ENCODE data around the gene TNRC6B.

The TNRC6B gene

DNA sequence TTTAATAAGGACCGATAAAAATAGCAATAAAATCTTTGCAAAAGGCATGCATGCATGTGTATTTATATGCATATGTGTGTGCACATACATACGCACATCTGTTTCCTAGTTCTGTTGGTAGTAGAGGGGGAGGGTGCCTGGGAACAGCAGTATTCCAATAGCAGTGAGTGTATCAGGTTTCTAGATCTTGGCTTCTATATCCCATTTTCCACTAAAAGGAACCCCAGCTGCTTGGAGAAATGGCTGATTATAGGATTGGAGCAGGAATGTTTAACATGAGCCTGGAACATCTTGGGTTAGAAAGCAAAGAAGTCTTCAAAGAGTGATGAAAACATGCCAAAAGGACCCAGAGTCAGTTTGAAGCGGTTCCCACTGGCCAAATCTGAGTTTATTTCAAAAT is 21.0 kb downstream of the TNRC6B start:
- no peaks in the 10 kb centered on the region for H3K9me3 ChIP-seq (ENCODE audit: control insufficient read depth, insufficient read depth, low read length)
- H3K4me1 ChIP-seq (ENCODE audit: control insufficient read depth, insufficient read depth, low read length) = peaks cover 10% of the 10 kb centered on the region
- no peak for DNase-seq (ENCODE audit: low read depth, low spot score)
- no peak overlapping the region for H3K4me3 ChIP-seq (ENCODE audit: low read length)
- no peaks in the 10 kb centered on the region for H3K27me3 ChIP-seq (ENCODE audit: control insufficient read depth, insufficient read depth, low read length)
- no CpG with 5 or more reads among the region's 3 CpGs for WGBS (ENCODE audit: insufficient coverage, insufficient read length)
- H3K27ac ChIP-seq (ENCODE audit: low read length) = no peak overlapping the region
- H3K36me3 ChIP-seq (ENCODE audit: control insufficient read depth, insufficient read depth, low read length) = 0 out of 2 replicates have a peak, but pooled peaks cover 2% of the 10 kb centered on the region

DNA sequence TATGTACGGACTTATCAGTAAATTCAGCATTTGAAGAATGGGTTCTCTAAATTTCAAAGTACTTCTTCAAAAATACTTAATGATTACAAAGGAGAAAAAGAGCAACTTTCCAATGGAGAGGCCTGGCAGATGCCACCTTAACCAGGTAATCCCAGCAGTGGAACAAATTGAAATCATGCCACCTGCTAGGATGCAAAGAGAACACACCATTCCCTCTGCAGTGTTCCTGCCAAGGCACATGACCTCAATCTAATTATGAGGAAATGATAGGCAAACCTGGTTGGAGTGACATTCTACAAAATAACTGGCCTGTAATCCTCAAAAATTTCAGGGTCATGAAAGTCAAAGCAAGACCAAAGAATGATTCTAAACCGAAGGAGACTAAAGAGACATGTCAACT is 21.5 kb downstream of the TNRC6B start:
- H3K4me3 ChIP-seq (ENCODE audit: low read length) = no peak overlapping the region
- 0 out of 2 replicates have a peak, but pooled peaks cover 2% of the 10 kb centered on the region for H3K36me3 ChIP-seq (ENCODE audit: control insufficient read depth, insufficient read depth, low read length)
- H3K9me3 ChIP-seq (ENCODE audit: control insufficient read depth, insufficient read depth, low read length) = no peaks in the 10 kb centered on the region
- no peak overlapping the region for H3K27ac ChIP-seq (ENCODE audit: low read length)
- no peaks in the 10 kb centered on the region for H3K27me3 ChIP-seq (ENCODE audit: control insufficient read depth, insufficient read depth, low read length)
- peaks cover 11% of the 10 kb centered on the region for H3K4me1 ChIP-seq (ENCODE audit: control insufficient read depth, insufficient read depth, low read length)
- no peak for DNase-seq (ENCODE audit: low read depth, low spot score)
- WGBS (ENCODE audit: insufficient coverage, insufficient read length) = no CpG with 5 or more reads among the region's 2 CpGs

DNA sequence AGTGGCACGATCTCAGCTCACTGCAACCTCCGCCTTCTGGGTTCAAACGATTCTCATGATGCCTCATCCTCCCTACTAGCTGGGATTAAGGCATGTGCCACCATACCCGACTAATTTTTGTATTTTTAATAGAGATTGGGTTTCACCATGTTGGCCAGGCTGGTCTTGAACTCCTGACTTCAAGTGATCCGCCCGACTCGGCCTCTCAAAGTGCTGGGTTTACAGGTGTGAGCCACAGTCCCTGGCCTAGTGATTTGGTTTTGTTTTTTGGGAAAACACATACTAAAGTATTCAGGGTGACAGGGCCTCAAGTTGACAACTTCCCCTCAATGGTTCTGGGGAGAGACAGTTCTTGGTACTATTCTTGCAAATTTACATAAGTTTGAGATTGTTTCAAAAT is 22.1 kb downstream of the TNRC6B start:
- H3K4me3 ChIP-seq (ENCODE audit: low read length) = no peak overlapping the region
- H3K27ac ChIP-seq (ENCODE audit: low read length) = no peak overlapping the region
- H3K27me3 ChIP-seq (ENCODE audit: control insufficient read depth, insufficient read depth, low read length) = no peaks in the 10 kb centered on the region
- no peak for DNase-seq (ENCODE audit: low read depth, low spot score)
- H3K4me1 ChIP-seq (ENCODE audit: control insufficient read depth, insufficient read depth, low read length) = peaks cover 12% of the 10 kb centered on the region
- no peaks in the 10 kb centered on the region for H3K9me3 ChIP-seq (ENCODE audit: control insufficient read depth, insufficient read depth, low read length)
- no CpG with 5 or more reads among the region's 7 CpGs for WGBS (ENCODE audit: insufficient coverage, insufficient read length)
- H3K36me3 ChIP-seq (ENCODE audit: control insufficient read depth, insufficient read depth, low read length) = 0 out of 2 replicates have a peak, but pooled peaks cover 2% of the 10 kb centered on the region

DNA sequence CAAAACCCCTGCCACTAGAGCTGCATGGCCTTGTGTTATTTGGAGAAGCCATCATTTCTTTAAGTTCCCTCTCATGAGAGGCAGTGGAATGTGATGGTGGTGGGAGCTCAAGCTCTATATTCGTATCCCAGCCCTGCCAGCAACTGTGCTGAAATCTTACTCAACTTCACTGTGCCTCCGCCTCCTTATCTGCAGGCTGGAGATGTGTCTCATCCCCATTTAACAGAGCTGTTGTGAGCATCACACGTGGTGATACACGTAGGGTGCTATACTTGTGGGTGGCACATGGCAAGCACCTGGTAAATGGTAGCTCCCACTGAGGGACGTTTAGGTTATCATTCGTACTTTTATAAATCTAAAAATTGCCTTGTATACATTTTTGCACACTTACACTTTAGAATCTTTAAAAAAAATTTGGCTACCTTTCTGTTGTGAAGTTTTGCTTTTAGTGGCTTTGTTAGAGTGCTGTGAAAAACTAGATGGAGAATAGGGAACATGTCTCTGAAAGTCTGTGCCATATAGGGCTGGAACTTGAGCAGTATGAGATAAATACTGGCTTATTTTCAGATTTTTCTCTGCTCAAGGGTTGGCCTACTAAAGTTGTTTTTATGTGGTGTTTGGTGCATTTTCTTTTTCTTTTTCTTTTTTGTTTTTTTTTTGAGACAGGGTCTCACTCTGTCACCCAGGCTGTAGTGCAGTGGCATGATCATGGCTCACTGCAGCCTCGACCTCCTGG is 23.2 kb downstream of the TNRC6B start:
- Histone ChIP-seq H3K4me3 (ENCODE audit: low read length) (no peak overlapping the region), H3K27ac (ENCODE audit: low read length) (no peak overlapping the region), H3K9me3 (ENCODE audit: control insufficient read depth, insufficient read depth, low read length) (no peaks in the 10 kb centered on the region), H3K36me3 (ENCODE audit: control insufficient read depth, insufficient read depth, low read length) (0 out of 2 replicates have a peak, but pooled peaks cover 2% of the 10 kb centered on the region), H3K27me3 (ENCODE audit: control insufficient read depth, insufficient read depth, low read length) (no peaks in the 10 kb centered on the region), H3K4me1 (ENCODE audit: control insufficient read depth, insufficient read depth, low read length) (peaks cover 12% of the 10 kb centered on the region)
- no peak for DNase-seq (ENCODE audit: low read depth, low spot score)
- no CpG with 5 or more reads among the region's 7 CpGs for WGBS (ENCODE audit: insufficient coverage, insufficient read length)

DNA sequence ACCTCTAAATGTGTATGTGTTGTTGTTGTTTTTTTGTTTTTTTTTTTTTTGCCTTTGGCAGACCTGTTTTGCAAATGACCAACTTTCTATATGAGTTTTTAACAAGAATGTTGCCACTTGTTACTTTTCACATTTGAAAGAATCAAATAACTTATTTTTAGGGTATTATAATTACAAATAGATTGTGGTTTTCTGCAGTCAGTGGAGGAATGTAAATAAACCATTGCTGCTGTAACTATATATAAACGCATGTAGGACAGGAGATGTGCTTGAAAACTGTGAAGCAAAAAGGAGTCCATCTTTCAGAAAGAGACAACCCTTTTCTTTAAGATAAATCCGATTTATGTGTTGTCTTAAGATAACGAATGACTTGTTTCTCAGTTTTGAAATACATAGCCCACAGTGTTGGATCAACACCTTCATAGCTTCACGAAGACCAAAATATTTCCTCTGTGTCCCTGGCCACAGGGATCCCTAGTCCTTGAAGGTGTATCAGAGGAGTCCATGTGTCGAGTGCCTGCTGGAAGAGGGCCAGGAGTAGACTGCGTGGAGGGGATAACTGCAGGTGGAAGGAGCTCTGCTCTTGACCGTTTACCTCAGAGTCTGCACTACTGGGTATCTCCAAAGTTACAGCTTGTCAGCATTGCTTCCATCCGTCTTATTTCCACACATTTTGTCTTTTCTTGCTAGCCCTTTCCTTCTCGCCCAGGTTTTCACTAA is 24.7 kb downstream of the TNRC6B start:
- no peak for DNase-seq (ENCODE audit: low read depth, low spot score)
- Histone ChIP-seq H3K4me3 (ENCODE audit: low read length) (no peak overlapping the region), H3K9me3 (ENCODE audit: control insufficient read depth, insufficient read depth, low read length) (no peaks in the 10 kb centered on the region), H3K27ac (ENCODE audit: low read length) (no peak overlapping the region), H3K27me3 (ENCODE audit: control insufficient read depth, insufficient read depth, low read length) (no peaks in the 10 kb centered on the region), H3K36me3 (ENCODE audit: control insufficient read depth, insufficient read depth, low read length) (0 out of 2 replicates have a peak, but pooled peaks cover 2% of the 10 kb centered on the region), H3K4me1 (ENCODE audit: control insufficient read depth, insufficient read depth, low read length) (peaks cover 10% of the 10 kb centered on the region)
- WGBS (ENCODE audit: insufficient coverage, insufficient read length) = no CpG with 5 or more reads among the region's 9 CpGs

DNA sequence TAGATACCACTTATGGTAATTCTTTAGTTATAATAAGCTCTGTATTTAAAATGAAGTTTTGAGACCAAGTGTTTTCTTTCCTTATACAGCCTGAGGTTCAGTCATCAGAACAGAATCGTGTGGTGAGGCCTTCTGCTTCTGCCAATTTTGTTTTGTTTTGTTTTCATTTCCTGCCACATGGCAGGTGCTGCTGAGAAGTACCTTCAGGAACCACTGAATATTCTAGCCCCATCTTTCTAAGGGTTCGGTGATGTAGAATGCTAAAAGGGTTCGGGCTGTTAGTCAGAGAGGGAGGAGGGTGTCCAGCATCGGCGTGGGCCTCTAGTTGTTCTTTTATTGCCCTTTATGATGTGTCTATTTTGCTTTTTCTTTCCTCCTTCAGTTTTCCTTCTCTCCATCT is 25.8 kb downstream of the TNRC6B start:
- H3K36me3 ChIP-seq (ENCODE audit: control insufficient read depth, insufficient read depth, low read length) = 0 out of 2 replicates have a peak, but pooled peaks cover 2% of the 10 kb centered on the region
- H3K27me3 ChIP-seq (ENCODE audit: control insufficient read depth, insufficient read depth, low read length) = no peaks in the 10 kb centered on the region
- no peak overlapping the region for H3K27ac ChIP-seq (ENCODE audit: low read length)
- DNase-seq (ENCODE audit: low read depth, low spot score) = no peak
- H3K9me3 ChIP-seq (ENCODE audit: control insufficient read depth, insufficient read depth, low read length) = no peaks in the 10 kb centered on the region
- WGBS (ENCODE audit: insufficient coverage, insufficient read length) = no CpG with 5 or more reads among the region's 5 CpGs
- H3K4me3 ChIP-seq (ENCODE audit: low read length) = no peak overlapping the region
- H3K4me1 ChIP-seq (ENCODE audit: control insufficient read depth, insufficient read depth, low read length) = peaks cover 10% of the 10 kb centered on the region

DNA sequence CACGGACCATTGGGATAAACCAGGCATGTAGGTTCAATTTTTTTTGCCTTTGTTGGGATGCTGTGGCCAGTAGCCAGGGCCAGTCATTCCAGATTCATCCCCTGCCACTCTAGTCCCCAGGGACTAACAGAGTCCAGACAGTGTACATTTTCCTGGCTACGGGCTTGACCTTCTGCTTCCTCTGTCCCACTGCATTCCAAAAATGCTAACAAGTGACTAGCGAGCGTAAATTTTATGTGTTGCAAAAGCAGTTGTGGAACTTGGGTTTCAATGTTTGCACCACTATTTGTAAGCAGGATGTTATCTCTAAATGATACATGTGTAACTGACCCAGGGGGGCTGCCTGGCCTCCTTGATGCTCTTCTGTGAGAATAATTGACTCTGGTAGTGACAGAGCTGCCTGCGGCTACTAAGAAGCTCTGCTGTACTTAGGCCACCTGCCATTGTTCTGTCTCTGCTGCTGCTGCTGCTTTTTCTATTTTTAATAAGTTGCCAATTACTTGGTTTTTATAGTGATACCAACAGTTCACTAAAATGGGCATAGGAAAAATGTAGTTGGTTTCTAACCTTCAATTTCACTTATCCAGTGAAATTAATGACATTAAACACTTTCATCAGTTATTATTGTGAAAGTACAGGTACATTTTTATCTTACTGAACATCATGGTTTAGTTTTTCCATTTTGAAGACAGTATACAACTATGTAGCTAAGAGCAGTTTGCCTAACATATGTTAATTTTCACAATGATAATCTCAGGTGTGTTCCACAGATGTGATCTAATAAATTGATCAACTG is 26.8 kb downstream of the TNRC6B start:
- peaks cover 10% of the 10 kb centered on the region for H3K4me1 ChIP-seq (ENCODE audit: control insufficient read depth, insufficient read depth, low read length)
- no CpG with 5 or more reads among the region's 5 CpGs for WGBS (ENCODE audit: insufficient coverage, insufficient read length)
- no peak for DNase-seq (ENCODE audit: low read depth, low spot score)

DNA sequence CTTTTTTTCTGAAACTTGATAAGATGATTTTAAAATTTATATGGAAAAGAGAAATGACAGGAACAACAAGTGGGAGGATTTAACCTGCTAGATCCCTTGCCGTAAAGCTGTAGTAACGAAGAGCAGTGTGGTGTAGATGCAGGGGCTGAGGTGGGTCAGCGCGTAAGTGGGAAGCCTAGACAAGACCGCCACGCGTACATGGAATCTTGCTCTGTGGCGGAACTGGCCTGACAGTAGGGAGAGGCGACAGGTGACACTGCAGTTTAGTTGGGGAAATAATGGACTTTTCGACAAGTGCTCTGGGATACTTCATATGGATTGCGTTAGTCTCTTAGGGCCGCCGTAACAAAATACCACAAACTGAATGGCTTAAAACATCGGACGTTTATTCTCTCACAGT is 28.8 kb downstream of the TNRC6B start:
- no peaks in the 10 kb centered on the region for H3K9me3 ChIP-seq (ENCODE audit: control insufficient read depth, insufficient read depth, low read length)
- DNase-seq (ENCODE audit: low read depth, low spot score) = no peak
- no peak overlapping the region for H3K27ac ChIP-seq (ENCODE audit: low read length)
- no peaks in the 10 kb centered on the region for H3K27me3 ChIP-seq (ENCODE audit: control insufficient read depth, insufficient read depth, low read length)
- WGBS (ENCODE audit: insufficient coverage, insufficient read length) = no CpG with 5 or more reads among the region's 15 CpGs
- H3K4me3 ChIP-seq (ENCODE audit: low read length) = no peak overlapping the region
- peaks cover 11% of the 10 kb centered on the region for H3K4me1 ChIP-seq (ENCODE audit: control insufficient read depth, insufficient read depth, low read length)
- H3K36me3 ChIP-seq (ENCODE audit: control insufficient read depth, insufficient read depth, low read length) = 0 out of 2 replicates have a peak, but pooled peaks cover 2% of the 10 kb centered on the region

More for the DNA sequence above, 26.8 kb downstream of the TNRC6B start:
- Histone ChIP-seq H3K27ac (ENCODE audit: low read length) (no peak overlapping the region), H3K9me3 (ENCODE audit: control insufficient read depth, insufficient read depth, low read length) (no peaks in the 10 kb centered on the region), H3K27me3 (ENCODE audit: control insufficient read depth, insufficient read depth, low read length) (no peaks in the 10 kb centered on the region), H3K36me3 (ENCODE audit: control insufficient read depth, insufficient read depth, low read length) (0 out of 2 replicates have a peak, but pooled peaks cover 2% of the 10 kb centered on the region), H3K4me3 (ENCODE audit: low read length) (no peak overlapping the region)

DNA sequence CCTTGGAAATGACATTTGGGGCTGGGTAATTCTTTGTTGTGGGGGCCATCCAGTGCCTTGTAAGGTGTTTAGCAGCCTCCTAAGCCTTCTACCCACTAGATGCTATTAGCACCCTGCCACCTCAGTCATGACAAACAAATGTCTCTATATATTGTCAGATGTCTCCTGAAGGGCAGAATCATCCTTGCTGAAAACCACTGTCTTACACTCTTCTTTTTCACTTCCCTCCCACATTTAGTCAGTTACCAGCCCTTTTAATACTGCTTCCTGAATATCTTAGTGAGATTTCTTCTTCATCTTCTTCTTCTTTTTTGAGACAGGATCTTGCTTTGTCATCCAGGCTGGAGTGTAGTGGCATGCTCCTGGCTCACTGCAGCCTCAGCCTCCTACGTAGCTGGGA is 33.1 kb downstream of the TNRC6B start:
- WGBS (ENCODE audit: insufficient coverage, insufficient read length) = no CpG with 5 or more reads among the region's 1 CpG
- Histone ChIP-seq H3K36me3 (ENCODE audit: control insufficient read depth, insufficient read depth, low read length) (no peaks in the 10 kb centered on the region), H3K9me3 (ENCODE audit: control insufficient read depth, insufficient read depth, low read length) (no peaks in the 10 kb centered on the region), H3K4me1 (ENCODE audit: control insufficient read depth, insufficient read depth, low read length) (peaks cover 8% of the 10 kb centered on the region), H3K27ac (ENCODE audit: low read length) (no peak overlapping the region), H3K27me3 (ENCODE audit: control insufficient read depth, insufficient read depth, low read length) (no peaks in the 10 kb centered on the region), H3K4me3 (ENCODE audit: low read length) (no peak overlapping the region)
- DNase-seq (ENCODE audit: low read depth, low spot score) = no peak

DNA sequence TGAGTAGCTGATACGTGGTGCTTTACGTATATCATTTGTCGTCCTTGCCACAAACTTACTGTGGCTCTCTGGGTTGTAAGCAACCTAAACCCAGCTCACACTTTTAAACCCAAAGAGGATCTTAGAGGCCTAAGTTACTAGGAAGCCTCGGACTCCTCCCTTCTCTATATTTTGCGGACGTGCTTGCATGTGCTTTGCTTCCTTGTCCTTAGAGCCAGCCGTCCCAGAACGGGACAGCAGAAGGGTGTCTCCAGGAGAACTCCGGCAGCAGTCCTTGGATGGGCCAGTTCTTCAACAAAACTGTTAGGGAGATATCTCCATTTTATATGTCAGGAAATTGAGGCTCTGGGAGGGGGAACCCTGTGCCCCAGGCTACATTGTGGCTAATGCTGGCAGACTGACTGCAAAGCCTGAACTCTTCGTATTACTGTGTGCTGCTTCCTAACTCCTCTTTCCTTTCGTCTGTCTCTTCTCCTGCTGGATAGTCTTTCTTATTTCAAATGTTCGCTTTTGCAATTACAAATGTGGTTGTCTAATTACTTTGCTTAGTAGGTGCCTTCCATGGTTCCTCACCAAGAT is 33.8 kb downstream of the TNRC6B start:
- no peaks in the 10 kb centered on the region for H3K27me3 ChIP-seq (ENCODE audit: control insufficient read depth, insufficient read depth, low read length)
- H3K36me3 ChIP-seq (ENCODE audit: control insufficient read depth, insufficient read depth, low read length) = no peaks in the 10 kb centered on the region
- no peak for DNase-seq (ENCODE audit: low read depth, low spot score)
- no CpG with 5 or more reads among the region's 12 CpGs for WGBS (ENCODE audit: insufficient coverage, insufficient read length)
- no peaks in the 10 kb centered on the region for H3K9me3 ChIP-seq (ENCODE audit: control insufficient read depth, insufficient read depth, low read length)
- H3K4me1 ChIP-seq (ENCODE audit: control insufficient read depth, insufficient read depth, low read length) = peaks cover 12% of the 10 kb centered on the region
- no peak overlapping the region for H3K4me3 ChIP-seq (ENCODE audit: low read length)
- no peak overlapping the region for H3K27ac ChIP-seq (ENCODE audit: low read length)
